HG02885 (cell line): Measurements from ENCODE around the gene VGLL2.
A peak's percentile ranks its signal among the peaks of the same experiment; 100 is the strongest.
"Not testable (repeated sequence)": the region's sequence is repeated elsewhere in the genome, so short reads cannot be mapped to it uniquely, and the experiment has no call there.

ENCODE experiments used
- ATAC-seq: cut with Tn5 transposase; IDR thresholded peaks from one replicate; pipeline ENCODE4 v1.9.1; 2021; ENCODE audit warnings: mild to moderate bottlenecking; ENCODE audit not compliant: unreplicated experiment, poor library complexity

The VGLL2 gene, protein sequence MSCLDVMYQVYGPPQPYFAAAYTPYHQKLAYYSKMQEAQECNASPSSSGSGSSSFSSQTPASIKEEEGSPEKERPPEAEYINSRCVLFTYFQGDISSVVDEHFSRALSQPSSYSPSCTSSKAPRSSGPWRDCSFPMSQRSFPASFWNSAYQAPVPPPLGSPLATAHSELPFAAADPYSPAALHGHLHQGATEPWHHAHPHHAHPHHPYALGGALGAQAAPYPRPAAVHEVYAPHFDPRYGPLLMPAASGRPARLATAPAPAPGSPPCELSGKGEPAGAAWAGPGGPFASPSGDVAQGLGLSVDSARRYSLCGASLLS

GRCh38 chr6:117265410-117266256, at the start of gene VGLL2:
TSS of gene VGLL2 (plus strand) at chr6:117265558. CDS start at chr6:117265764, 206 bp downstream.
- peak; percentile 32 for ATAC-seq

DNA sequence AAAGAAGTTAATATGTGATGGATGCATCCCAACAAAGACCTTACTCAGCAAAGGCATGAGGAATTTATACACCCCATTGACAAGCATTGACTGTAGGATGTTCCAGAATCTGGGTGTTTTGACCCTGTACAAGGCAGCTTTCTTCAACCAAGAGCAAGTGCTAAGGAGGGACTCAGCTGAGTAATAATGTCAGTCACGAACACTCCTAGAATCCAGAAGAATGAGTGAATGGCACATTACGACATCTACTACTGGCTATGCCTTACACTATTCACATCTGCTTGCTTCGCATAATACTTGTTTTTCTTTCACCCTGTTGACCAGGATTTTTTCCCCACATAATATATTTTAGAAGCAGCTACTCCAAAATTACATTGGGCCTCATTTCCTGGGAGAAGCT, 42.5 kb upstream of the VGLL2 start:
- ATAC-seq, result no peak

- no peak for ATAC-seq
Observed at GRCh38 chr6:117226778-117227177, 38.6 kb upstream of the VGLL2 start.

DNA sequence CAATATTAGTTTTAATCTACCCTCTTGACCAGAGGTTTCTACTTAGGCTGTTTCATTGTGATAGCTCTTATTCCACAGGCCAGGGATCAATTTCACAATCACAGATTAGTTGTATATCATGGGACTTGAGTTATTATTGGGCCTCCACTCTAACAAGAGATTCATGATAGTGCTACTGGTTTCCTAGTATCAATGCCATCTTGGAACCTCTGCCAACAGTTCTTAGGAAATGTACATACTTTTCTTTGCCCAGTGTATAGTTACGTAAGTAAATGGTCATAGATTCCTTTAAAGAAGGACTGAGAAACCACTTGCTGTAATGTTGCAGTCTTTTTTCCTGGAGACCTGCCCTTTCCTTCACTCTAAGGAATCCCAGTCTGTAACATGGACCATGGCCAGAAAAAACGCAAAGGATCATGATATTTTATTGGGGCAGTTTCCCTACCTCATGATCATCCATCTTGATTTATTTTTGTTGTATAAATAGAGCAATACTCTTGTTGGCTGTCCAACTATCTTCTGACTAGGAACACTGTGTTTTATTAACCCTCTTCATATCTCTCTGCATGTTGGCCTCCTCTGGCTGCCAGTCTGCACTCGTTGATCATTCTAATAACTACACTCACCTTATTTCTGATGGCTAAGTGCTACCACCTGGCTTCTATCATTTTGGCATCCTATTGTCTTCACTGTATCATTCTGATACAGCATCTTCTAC, 38.0 kb upstream of the VGLL2 start:
- ATAC-seq, result no peak

GRCh38 chr6:117228202-117228601, 37.2 kb upstream of the VGLL2 start:
- ATAC-seq, result no peak

DNA sequence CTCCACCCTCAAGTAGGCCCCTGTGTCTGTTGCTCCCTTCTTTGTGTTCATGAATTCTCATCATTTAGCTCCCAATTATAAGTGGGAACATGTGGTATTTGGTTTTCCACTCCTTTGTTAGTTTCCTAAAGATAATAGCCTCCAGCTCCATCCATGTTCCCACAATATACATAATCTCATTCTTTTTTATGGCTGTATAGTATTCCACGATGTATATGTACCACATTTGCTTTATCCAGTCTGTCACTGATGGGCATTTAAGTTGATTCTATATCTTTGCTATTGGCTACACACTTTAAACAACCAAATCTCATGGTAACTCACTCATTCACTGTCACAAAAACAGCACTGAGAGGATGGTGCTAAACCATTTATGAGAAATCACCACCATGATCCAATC, 35.5 kb upstream of the VGLL2 start:
- ATAC-seq, result no peak

DNA sequence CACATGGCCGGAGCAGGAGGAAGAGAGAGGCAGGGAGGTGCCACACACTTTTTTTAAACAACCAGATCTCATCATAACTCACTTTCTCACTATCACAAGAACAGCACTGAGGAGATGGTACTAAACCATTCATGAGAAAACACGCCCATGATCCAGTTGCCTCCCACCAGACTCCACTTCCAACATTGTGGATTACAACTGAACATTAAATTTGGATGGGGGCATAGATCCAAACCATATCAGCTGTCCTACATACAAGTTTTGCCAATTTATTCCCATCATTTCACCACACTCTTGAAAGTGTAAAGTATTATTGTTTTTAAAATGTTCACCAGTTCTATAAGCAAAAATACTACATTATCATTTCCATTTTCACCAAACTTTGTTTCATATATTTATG, 33.9 kb upstream of the VGLL2 start:
- no peak for ATAC-seq

GRCh38 chr6:117232196-117232595, 33.2 kb upstream of the VGLL2 start:
- no peak for ATAC-seq

GRCh38 chr6:117233145-117233544, 32.2 kb upstream of the VGLL2 start:
- no peak for ATAC-seq

DNA sequence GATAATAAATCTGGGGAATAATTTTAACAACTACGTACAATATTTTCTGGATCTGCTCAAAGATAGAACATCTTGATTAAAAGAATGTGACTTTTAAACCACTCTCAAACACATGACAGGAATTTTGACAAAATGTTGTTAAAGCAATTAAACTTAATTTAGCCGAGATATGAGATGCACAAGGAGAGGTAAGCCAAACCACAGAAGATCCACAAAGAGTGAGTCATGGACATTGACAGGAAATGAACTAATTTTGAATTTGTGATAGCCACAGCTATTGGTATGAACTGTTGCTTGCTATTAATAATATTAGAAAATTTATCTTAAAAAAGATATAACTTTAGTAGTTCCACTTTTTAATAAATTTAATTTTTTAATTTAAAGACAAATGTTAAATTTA, 27.8 kb upstream of the VGLL2 start:
- no peak for ATAC-seq

GRCh38 chr6:117244571-117244970, 20.8 kb upstream of the VGLL2 start:
- not testable (repeated sequence) for ATAC-seq

DNA sequence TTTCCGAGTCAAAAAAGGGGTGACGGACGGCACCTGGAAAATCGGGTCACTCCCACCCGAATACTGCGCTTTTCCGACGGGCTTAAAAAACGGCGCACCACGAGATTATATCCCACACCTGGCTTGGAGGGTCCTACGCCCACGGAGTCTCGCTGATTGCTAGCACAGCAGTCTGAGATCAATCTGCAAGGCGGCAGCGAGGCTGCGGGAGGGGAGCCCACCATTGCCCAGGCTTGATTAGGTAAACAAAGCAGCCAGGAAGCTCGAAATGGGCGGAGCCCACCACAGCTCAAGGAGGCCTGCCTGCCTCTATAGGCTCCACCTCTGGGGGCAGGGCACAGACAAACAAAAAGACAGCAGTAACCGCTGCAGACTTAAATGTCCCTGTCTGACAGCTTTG, 20.4 kb upstream of the VGLL2 start:
- not testable (repeated sequence) for ATAC-seq

DNA sequence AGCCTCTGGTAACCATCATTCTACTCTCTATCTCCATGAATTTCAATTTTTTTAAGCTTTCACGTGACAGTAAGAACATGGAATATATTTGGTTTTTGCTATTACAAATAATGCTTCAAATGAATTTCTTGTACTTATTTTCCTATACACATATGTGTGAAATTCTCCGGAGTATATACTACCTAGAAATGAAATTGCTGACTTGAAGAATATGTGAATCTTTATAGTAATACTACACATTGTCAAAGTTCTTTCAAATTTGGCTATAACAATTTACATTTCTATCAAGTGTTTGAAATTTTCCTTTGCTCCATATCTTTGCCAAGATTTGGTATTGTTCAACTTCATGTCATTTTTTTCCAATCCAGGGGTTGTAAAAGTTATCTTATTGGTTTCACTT, 11.6 kb upstream of the VGLL2 start:
- no peak for ATAC-seq

GRCh38 chr6:117262799-117263198, 2.6 kb upstream of the VGLL2 start:
- ATAC-seq, result no peak

GRCh38 chr6:117263353-117263927, 1.9 kb upstream of the VGLL2 start:
- no peak for ATAC-seq

- peak; percentile 8 for ATAC-seq
Observed at GRCh38 chr6:117264369-117264691, 1.0 kb upstream of the VGLL2 start.

DNA sequence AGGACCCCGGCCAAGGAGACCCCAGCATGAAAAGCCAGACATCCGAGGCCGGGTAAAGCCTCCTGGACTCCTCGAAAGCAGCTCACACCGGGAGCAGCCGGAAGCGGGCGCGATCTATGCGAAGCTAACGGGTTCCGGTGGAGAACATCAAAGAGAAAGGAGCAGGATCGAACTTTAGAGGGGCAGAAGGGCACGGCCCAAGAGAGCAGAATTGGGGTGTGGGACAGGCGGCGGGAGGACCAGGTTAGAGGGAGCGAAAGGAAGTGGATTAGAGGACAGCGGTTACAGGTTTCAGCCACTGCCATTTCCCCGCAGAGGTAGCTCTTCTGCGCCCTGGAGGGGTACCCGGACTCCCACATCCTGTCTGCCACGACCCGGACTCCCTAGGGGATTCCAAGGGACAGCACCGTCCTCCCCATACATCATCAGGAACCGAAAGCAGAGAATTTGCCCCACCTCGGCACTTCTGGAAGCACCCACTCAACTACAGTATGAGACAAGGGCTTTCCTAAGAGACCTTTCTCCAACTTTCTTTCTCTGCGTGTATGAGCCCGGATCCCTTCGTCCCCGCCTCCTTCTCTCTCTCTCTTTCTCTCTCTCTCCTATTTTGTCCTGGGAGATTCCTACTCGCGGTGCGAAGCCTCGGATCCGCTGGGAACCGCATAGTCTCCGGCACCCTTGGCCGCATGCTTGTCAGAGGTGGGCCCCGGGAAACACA, 507 bp upstream of the VGLL2 start:
- peak; percentile 40 for ATAC-seq

DNA sequence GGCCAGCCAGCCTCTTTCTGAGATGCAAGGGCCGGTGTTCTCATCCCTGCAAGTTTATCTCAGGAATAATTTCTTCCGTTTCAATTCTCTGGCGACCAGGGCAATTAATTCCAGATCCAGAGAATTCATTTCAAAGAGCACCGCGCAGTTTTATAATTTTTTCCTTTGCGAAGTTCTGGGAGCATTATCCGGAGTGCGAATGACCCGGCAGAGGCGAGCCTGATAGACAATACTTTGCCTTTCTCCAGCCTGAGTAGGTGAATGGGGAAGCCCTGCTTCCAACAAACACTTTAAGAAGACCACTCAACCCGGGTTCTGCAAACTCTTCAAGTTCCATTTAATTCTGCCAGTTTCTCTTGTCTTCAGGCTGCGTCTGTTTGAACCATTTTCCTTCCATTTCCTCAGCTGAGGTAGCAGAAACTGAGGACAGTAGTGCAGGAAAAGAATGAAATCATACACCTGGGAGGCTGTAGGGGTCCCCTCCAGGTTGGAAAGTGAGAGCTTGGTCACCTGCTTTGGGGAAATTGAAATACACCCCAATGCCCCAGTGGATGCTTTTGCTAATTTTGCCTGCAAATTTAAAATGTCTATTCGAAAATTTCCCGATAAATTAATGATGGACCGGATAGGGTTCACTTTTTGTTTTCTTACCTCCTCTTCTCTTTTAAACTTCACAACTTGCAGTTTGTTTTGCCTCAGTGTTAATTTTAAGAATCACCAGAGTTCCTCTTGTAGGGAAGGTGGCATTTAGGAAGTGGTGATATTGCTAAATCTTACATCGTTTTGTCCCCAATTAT, 1.1 kb downstream of the VGLL2 start:
- ATAC-seq, result no peak

DNA sequence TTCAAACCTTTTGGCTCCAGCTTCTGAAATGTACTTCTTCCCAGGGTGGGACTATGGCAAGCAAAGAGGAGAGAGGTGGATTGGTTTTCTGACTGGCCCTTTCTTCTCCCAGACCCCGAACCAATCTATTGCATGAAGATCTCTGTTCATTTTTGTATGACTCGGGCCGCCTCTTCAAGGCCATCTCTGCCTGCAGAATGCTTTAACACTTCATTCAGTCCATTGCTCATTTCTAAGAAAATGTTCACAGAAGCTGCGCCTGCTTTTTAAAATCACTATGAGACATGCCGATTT, 1.6 kb downstream of the VGLL2 start:
- no peak for ATAC-seq
